OCI-LY1 (cell line): ENCODE results near the gene ADCY2.

Source experiments
- H2AFZ ChIP-seq: fragments of 200-600 bp; sonication (generic), shearing (Covaris generic); 2 replicates; pipeline ENCODE4 v1.6.0; 2014; ENCODE audit warnings: antibody characterized with exemption, mild to moderate bottlenecking, low read length
- H3F3A ChIP-seq: fragments of 200-600 bp; sonication (generic), shearing (Covaris generic); 2 replicates; pipeline ENCODE4 v1.6.0; 2014; ENCODE audit warnings: mild to moderate bottlenecking, antibody characterized with exemption, low read length, moderate library complexity; ENCODE audit not compliant: insufficient read depth
- H3K27ac ChIP-seq: fragments of 200-600 bp; sonication (generic); 2 replicates; pipeline ENCODE4 v1.5.1; 2014; ENCODE audit warnings: low read length, mixed run types, mild to moderate bottlenecking, low read depth; ENCODE audit not compliant: poor library complexity, severe bottlenecking
- H3K27me3 ChIP-seq: fragments of 200-600 bp; sonication (generic); 2 replicates; pipeline ENCODE4 v1.6.0; 2014; ENCODE audit warnings: antibody characterized with exemption, mild to moderate bottlenecking, low read length, moderate library complexity; ENCODE audit not compliant: insufficient read depth
- H3K36me3 ChIP-seq: fragments of 200-600 bp; sonication (generic); 2 replicates; pipeline ENCODE4 v1.6.1; 2014; ENCODE audit warnings: mild to moderate bottlenecking, antibody characterized with exemption, low read length, moderate library complexity, mixed read lengths; ENCODE audit not compliant: insufficient read depth
- H3K4me1 ChIP-seq: fragments of 200-600 bp; sonication (generic); 2 replicates; pipeline ENCODE4 v1.5.1; 2014; ENCODE audit warnings: mild to moderate bottlenecking, low read length, moderate library complexity; ENCODE audit not compliant: insufficient read depth, severe bottlenecking
- H3K4me2 ChIP-seq: fragments of 200-600 bp; sonication (generic), shearing (Covaris generic); 2 replicates; pipeline ENCODE4 v1.6.1; 2014; ENCODE audit warnings: low read length
- H3K4me3 ChIP-seq: fragments of 200-600 bp; sonication (generic); 2 replicates; pipeline ENCODE4 v1.5.1; 2014; ENCODE audit warnings: low read length, low read depth, mild to moderate bottlenecking, mixed read lengths; ENCODE audit not compliant: poor library complexity, severe bottlenecking
- H3K79me2 ChIP-seq: fragments of 200-600 bp; shearing (Covaris generic); 2 replicates; pipeline ENCODE4 v1.6.1; 2016; ENCODE audit warnings: mixed run types, low read length, mixed read lengths; ENCODE audit not compliant: insufficient read depth
- H3K9ac ChIP-seq: fragments of 200-600 bp; sonication (generic), shearing (Covaris generic); 2 replicates; pipeline ENCODE4 v1.6.1; 2014; ENCODE audit warnings: mild to moderate bottlenecking, low read length, mixed read lengths
- H3K9me2 ChIP-seq: fragments of 200-600 bp; sonication (generic), shearing (Covaris generic); 2 replicates; pipeline ENCODE4 v1.6.1; 2014; ENCODE audit warnings: low read depth, mild to moderate bottlenecking, low read length, mixed read lengths
- H3K9me3 ChIP-seq: fragments of 200-600 bp; shearing (Covaris generic); 2 replicates; pipeline ENCODE4 v1.6.1; 2014; ENCODE audit warnings: low read length, mixed read lengths
- H4K20me1 ChIP-seq: fragments of 200-600 bp; sonication (generic), shearing (Covaris generic); 2 replicates; pipeline ENCODE4 v1.6.0; 2016; ENCODE audit warnings: mild to moderate bottlenecking, low read length; ENCODE audit not compliant: insufficient read depth
- CTCF ChIP-seq: fragments of 200-600 bp; sonication (generic), shearing (Covaris generic); IDR thresholded peaks from 2 replicates; pipeline ENCODE4 v1.5.1; 2017; ENCODE audit warnings: mild to moderate bottlenecking, antibody characterized with exemption, low read length, moderate library complexity, mixed read lengths
- EZH2 ChIP-seq: fragments of 200-600 bp; sonication (generic), shearing (Covaris generic); IDR thresholded peaks from 2 replicates; pipeline ENCODE4 v1.8.0; 2017; ENCODE audit warnings: borderline replicate concordance, mixed run types, mild to moderate bottlenecking, antibody characterized with exemption, low read length, moderate library complexity, mixed read lengths

The ADCY2 gene

GRCh38 chr5:7814816-7815215 lies 418.9 kb downstream of the ADCY2 start:
- no peaks in the 10 kb centered on the region for H4K20me1 ChIP-seq
- H3K4me2 ChIP-seq: no peak overlapping the region
- no peaks in the 10 kb centered on the region for H3K27me3 ChIP-seq
- TF ChIP-seq CTCF: no peak
- no peak for TF ChIP-seq EZH2
- no peak overlapping the region for H3K9ac ChIP-seq
- no peaks in the 10 kb centered on the region for H3K4me1 ChIP-seq
- no peaks in the 10 kb centered on the region for H3K36me3 ChIP-seq
- H3K9me2 ChIP-seq: no peaks in the 10 kb centered on the region
- H2AFZ ChIP-seq: no peak overlapping the region
- no peaks in the 10 kb centered on the region for H3F3A ChIP-seq
- no peak overlapping the region for H3K4me3 ChIP-seq
- no peaks in the 10 kb centered on the region for H3K79me2 ChIP-seq
- no peaks in the 10 kb centered on the region for H3K9me3 ChIP-seq
- H3K27ac ChIP-seq: no peak overlapping the region

GRCh38 chr5:7815892-7816534 lies 420.1 kb downstream of the ADCY2 start:
- Histone ChIP-seq H3K4me3 (no peak overlapping the region), H3K79me2 (no peaks in the 10 kb centered on the region), H3K27me3 (no peaks in the 10 kb centered on the region), H3K27ac (no peak overlapping the region), H3K36me3 (no peaks in the 10 kb centered on the region), H2AFZ (no peak overlapping the region), H3K9ac (no peak overlapping the region), H3F3A (no peaks in the 10 kb centered on the region), H3K4me1 (no peaks in the 10 kb centered on the region), H4K20me1 (no peaks in the 10 kb centered on the region), H3K4me2 (no peak overlapping the region), H3K9me3 (no peaks in the 10 kb centered on the region), H3K9me2 (no peaks in the 10 kb centered on the region)
- TF ChIP-seq EZH2: no peak
- peak; percentile 95 for TF ChIP-seq CTCF

- Histone ChIP-seq H3K9me2 (no peaks in the 10 kb centered on the region), H3K4me3 (no peak overlapping the region), H3K27ac (no peak overlapping the region), H3K9ac (no peak overlapping the region), H3F3A (no peaks in the 10 kb centered on the region), H3K27me3 (no peaks in the 10 kb centered on the region), H3K79me2 (no peaks in the 10 kb centered on the region), H2AFZ (no peak overlapping the region), H3K9me3 (no peaks in the 10 kb centered on the region), H3K36me3 (no peaks in the 10 kb centered on the region), H3K4me1 (no peaks in the 10 kb centered on the region), H3K4me2 (no peak overlapping the region), H4K20me1 (no peaks in the 10 kb centered on the region)
- TF ChIP-seq EZH2: no peak
- TF ChIP-seq CTCF: no peak
Observed at GRCh38 chr5:7816535-7816901, 420.6 kb downstream of the ADCY2 start.
